Loucy (cell line): ENCODE results near the gene CNRIP1.

Source experiments
- EZH2phosphoT487 ChIP-seq: fragments of 200-600 bp; IDR thresholded peaks from 2 replicates; pipeline ENCODE4 v1.6.1; 2018; ENCODE audit warnings: antibody characterized with exemption, mild to moderate bottlenecking, moderate library complexity, borderline replicate concordance
- TF ChIP-seq, protein P1 (sequence below): fragments of 200-600 bp; sonication (generic); conservative IDR thresholded peaks from 2 replicates; pipeline ENCODE4 v1.5.1; 2014; ENCODE audit warnings: mild to moderate bottlenecking, antibody characterized with exemption, low read length

DNA sequence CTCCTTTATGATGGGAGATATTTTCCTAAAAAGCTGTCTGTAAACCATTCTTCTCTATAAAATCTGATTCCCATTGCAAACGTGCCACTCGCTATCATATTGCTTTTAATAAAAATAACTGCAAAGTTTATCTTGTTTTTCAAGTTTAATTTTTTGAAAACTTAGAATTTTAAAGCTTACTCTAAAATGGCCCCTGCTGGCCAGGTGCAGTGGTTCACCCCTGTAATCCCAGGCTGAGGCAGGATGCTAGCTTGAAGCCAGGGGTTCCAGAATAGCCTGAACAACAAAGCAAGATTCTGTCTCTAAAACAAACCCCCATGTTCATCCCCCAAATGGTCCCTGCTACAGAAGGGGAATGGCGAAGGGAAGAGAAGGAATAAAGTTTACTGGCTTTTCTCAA, 25.6 kb downstream of the CNRIP1 start:
- TF ChIP-seq, protein P1, sequence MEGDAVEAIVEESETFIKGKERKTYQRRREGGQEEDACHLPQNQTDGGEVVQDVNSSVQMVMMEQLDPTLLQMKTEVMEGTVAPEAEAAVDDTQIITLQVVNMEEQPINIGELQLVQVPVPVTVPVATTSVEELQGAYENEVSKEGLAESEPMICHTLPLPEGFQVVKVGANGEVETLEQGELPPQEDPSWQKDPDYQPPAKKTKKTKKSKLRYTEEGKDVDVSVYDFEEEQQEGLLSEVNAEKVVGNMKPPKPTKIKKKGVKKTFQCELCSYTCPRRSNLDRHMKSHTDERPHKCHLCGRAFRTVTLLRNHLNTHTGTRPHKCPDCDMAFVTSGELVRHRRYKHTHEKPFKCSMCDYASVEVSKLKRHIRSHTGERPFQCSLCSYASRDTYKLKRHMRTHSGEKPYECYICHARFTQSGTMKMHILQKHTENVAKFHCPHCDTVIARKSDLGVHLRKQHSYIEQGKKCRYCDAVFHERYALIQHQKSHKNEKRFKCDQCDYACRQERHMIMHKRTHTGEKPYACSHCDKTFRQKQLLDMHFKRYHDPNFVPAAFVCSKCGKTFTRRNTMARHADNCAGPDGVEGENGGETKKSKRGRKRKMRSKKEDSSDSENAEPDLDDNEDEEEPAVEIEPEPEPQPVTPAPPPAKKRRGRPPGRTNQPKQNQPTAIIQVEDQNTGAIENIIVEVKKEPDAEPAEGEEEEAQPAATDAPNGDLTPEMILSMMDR: peak; percentile 20
- TF ChIP-seq EZH2phosphoT487: no peak
